HG02970 (cell line): ENCODE results near the gene TRPM4.
"Not testable (repeated sequence)": the region's sequence is repeated elsewhere in the genome, so short reads cannot be mapped to it uniquely, and the experiment has no call there.

Experiments used
- ATAC-seq: cut with Tn5 transposase; IDR thresholded peaks from one replicate; pipeline ENCODE4 v1.9.1; 2021; ENCODE audit warnings: mild to moderate bottlenecking, moderate library complexity, moderate number of reproducible peaks; ENCODE audit not compliant: unreplicated experiment, low FRiP score

Gene TRPM4

GRCh38 chr19:49222528-49222927 lies 64.9 kb downstream of the TRPM4 start:
- ATAC-seq = no peak

GRCh38 chr19:49223472-49223871 lies 65.9 kb downstream of the TRPM4 start:
- no peak for ATAC-seq

GRCh38 chr19:49224441-49224840 lies 66.8 kb downstream of the TRPM4 start:
- not testable (repeated sequence) for ATAC-seq

- no peak for ATAC-seq
Measured at GRCh38 chr19:49224879-49225278, 67.3 kb downstream of the TRPM4 start.

- no peak for ATAC-seq
Measured at GRCh38 chr19:49229416-49229815, 71.8 kb downstream of the TRPM4 start.

GRCh38 chr19:49231389-49231788 lies 73.8 kb downstream of the TRPM4 start:
- ATAC-seq = no peak

GRCh38 chr19:49231804-49232203 lies 74.2 kb downstream of the TRPM4 start:
- no peak for ATAC-seq

- no peak for ATAC-seq
Measured at GRCh38 chr19:49233163-49233562, 75.6 kb downstream of the TRPM4 start.

GRCh38 chr19:49241769-49242168 lies 84.2 kb downstream of the TRPM4 start:
- no peak for ATAC-seq

- no peak for ATAC-seq
Measured at GRCh38 chr19:49243129-49243528, 85.5 kb downstream of the TRPM4 start.

GRCh38 chr19:49243726-49244125 lies 86.1 kb downstream of the TRPM4 start:
- no peak for ATAC-seq

GRCh38 chr19:49244256-49244655 lies 86.7 kb downstream of the TRPM4 start:
- no peak for ATAC-seq

GRCh38 chr19:49247676-49248075 lies 90.1 kb downstream of the TRPM4 start:
- ATAC-seq = no peak

- no peak for ATAC-seq
Measured at GRCh38 chr19:49249933-49250332, 92.3 kb downstream of the TRPM4 start.

GRCh38 chr19:49255674-49256073 lies 98.1 kb downstream of the TRPM4 start:
- ATAC-seq = no peak

GRCh38 chr19:49256691-49257090 lies 99.1 kb downstream of the TRPM4 start:
- ATAC-seq = no peak
